NCI-H2227 (cell line): Measurements from ENCODE around the gene PPP5C.

ENCODE experiments used
- DNase-seq: peaks from one replicate; lab custom pipeline; 2025; ENCODE audit not compliant: unreplicated experiment; lab: John Stamatoyannopoulos, UW

PPP5C gene

GRCh38 chr19:46330319-46330918 is 16.5 kb upstream of the PPP5C start:
- no peak for DNase-seq

DNA sequence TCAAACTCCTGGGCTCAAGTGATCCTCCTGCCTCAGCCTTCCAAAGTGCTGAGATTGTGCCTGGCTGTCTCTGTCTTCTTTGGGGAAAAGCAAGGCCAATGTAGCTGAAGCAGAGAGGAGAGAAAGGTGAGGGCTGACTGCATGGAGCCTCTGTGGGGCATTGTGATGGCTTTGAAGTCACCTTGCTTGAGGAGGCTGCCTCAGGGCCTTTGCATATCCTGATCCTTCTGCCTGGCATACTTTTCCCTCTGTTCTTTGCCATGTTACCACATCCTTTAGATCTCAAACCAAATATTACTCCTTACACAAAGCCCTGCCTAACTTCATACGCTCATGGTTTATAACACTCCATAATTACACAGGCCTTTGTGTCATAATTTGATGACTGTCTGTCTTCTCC is 9.4 kb upstream of the PPP5C start:
- no peak for DNase-seq

- DNase-seq = no peak
Measured at GRCh38 chr19:46339446-46339845, 7.4 kb upstream of the PPP5C start.

DNA sequence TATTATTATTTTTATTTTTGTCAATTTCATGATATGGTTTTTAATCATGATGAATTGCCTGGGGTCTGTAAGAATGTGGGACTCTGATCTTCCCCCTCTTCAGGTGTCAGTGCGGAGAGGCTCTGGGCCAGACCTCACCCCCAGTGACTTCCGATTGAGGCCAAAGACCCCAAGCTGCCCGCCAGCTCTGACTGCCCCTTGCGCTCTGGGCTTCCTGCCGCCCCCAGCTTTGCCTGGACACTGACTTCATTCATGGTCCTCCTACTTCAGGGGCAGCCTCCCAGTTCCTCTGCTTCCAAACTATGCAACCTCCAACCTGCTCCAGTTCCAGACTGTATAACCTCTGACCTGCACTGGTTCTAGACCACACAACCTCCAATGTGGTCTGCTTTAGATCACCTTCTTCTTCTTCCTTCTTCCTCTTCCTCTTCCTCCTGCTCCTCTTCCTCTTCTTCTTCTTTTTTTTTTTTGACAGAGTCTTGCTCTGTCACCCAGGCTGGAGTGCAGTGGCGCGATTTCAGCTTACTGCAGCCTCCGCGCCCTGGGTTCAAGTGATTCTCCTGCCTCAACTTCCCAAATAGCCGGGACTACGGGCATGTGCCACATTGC is 6.7 kb upstream of the PPP5C start:
- DNase-seq = no peak

- DNase-seq = no peak
Measured at GRCh38 chr19:46341937-46342336, 5.0 kb upstream of the PPP5C start.

DNA sequence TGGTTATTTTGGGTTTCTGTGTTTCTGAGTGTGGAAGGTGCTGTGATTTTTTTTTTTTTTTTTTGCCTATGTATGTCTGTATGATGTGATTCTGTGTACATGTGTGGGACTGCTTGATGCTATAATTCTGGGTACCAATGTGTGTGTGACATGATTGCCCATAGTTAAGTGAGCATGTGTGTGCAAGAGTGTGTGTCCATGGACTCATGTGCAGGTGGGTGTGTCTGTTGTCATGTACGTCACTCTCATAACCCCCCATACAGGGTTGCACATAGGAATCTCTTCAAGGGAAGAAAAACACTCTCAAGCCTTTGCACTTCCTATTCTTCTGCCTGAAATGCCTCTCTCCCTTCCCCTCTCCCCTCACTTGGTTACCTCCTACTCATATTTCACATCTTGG is 2.5 kb upstream of the PPP5C start:
- DNase-seq = no peak

DNA sequence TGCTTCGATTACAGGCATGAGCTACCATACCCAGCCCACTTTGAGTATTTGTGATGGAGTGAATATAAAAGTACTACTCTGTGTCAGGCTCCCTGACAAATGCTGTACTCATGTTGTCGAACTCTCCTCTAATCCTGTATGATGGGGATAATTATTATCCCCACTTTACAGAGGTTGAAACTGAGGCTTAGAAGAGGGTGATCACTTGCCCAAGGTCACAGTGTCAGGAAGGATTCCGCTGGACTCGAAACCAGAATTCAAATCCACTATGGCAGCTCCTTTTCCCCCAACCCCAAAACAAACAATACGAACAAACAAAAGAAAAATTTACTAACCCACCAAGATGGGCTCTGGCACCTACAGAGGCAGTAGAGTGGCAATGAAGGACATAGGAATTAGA is 1.7 kb upstream of the PPP5C start:
- no peak for DNase-seq

GRCh38 chr19:46347572-46347883 is 641 bp downstream of the PPP5C start:
- no peak for DNase-seq

DNA sequence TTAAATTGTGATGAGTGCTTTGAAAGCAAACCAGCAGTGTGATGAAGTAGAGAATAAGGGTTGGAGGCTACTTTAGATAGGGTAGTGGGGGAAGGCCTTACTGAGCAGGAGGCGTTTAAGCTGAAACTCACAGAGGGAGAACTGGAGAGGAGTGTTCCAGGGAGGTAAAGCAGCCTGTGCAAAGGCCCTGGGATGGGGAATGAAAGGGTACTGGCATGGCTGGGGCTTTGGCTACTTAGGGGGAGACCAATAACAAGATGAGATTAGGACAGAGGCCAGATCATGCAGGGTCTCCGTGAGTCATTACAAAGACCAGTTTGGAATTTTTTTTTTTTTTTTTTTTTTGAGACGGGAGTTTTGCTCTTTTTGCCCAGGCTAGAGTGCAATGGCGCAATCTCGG is 1.1 kb downstream of the PPP5C start:
- no peak for DNase-seq

- no peak for DNase-seq
Measured at GRCh38 chr19:46349311-46349993, 2.6 kb downstream of the PPP5C start.

- no peak for DNase-seq
Measured at GRCh38 chr19:46350029-46350757, 3.3 kb downstream of the PPP5C start.

GRCh38 chr19:46350758-46351159 is 3.9 kb downstream of the PPP5C start:
- no peak for DNase-seq

- DNase-seq = no peak
Measured at GRCh38 chr19:46351241-46352041, 4.6 kb downstream of the PPP5C start.

DNA sequence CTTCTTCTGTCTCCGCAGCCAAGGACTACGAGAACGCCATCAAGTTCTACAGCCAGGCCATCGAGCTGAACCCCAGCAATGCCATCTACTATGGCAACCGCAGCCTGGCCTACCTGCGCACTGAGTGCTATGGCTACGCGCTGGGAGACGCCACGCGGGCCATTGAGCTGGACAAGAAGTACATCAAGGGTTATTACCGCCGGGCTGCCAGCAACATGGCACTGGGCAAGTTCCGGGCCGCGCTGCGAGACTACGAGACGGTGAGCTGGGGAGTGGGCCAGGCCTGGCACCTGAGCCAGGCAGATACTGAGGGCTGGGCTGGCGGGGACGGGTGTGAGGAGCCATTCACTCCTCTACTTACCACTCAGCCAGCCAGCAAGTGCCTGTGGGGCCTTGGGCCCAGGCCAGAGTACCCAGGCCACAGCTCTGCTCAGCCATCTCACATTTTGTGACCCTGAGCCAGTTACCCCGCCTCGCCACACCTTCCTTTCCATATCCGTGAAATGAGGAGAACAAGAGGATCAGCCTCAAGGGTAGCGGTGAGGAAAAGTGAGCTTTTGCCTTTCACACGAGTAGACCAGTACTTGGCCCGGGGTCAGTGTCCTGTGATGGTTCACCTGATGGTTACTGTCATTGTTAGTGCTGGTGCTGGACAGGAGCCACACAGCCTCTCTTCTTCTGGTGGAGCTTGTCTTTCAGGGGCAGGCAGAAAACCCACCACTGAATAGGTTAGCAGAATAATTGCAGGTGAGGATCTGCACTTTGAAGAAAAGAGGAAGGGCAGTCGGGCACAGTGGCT is 7.0 kb downstream of the PPP5C start:
- no peak for DNase-seq

DNA sequence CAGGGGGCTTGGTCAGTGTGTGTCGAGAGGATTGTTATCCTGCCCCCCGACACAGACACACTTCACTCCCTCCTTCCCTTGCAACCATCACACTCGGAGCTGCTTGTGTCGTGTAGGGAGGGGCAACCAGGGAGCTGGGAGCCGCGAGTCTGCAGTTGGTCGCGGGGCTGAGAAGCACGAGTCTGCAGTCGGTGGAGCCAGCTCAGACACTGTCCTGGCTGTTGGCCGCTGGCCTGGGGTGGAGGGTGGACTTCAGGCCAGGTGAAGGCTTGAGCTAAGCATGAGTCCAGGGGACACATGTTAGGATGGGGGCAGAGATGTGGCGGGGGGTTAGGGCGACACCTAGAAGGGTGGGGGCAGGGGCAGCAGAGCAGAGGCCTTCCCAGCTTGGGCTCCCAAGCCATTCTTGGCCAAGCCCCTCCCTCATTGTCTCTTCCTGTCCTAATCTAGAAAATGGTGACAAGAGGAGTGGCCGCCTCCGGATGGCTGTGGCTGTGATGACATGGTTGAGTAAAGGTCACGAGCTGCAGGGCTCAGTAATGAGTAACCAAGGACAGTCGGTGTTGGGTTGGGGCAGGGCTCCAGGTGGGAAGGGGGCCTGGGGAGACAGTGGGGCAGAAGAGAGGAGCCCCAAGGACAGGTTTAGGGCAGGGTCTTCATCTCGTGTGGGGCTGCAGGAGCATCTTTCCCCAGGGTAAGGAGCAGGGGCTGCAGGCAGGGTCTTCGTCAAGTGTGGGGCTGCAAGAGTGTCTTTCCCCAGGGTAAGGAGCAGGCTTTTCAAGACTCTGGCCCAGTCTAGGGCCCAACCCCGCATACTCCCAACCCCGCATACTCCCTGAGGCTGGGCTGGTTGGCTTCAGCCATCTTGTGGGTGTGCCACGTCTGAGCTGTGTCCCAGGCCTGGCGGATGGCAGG is 8.6 kb downstream of the PPP5C start:
- DNase-seq = no peak

GRCh38 chr19:46356149-46357055 is 9.5 kb downstream of the PPP5C start:
- no peak for DNase-seq

GRCh38 chr19:46357846-46358583 is 11.1 kb downstream of the PPP5C start:
- no peak for DNase-seq

DNA sequence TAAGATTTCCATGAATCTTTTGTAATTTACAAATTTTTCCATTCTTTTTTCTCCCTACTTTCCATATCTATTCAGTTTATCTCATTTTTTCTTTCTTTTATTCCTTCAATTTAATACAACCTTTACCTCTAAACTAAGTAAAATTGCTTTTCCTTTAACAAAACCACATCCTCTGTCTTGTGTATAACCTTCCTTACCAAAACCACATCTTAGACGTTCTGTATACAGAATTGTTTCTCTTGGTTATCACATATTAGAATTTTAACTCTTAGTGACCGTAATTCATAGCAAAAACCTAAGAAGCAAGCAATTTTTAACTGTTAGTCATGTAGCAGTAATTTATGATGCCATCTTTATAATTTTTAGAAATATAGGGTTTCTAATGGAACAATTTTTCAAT is 15.0 kb downstream of the PPP5C start:
- DNase-seq = no peak
